Gastroesophageal sphincter (tissue), 4 donors: ENCODE data around the gene SECISBP2. TPM values are rescaled to one million over a fixed set of nuclear protein-coding genes. Genes with fewer than 3 reads are reported as not detected.

Source experiments
- ATAC-seq: fragments of 150-250 bp; one replicate; pipeline ENCODE4 v1.9.1; 2016; ENCODE audit warnings: mild to moderate bottlenecking, moderate library complexity
- H3K27ac ChIP-seq, 4 donors: fragments of 200-600 bp; sonication (generic) in 3 of 4; 1 replicate in 3 of 4; 2 replicates in 1 of 4; pipeline ENCODE4 v1.5.1; 2016 to 2019
- H3K27me3 ChIP-seq: fragments of 200-600 bp; sonication (generic); one replicate; pipeline ENCODE4 v1.5.1; 2019
- H3K36me3 ChIP-seq, 2 donors: fragments of 200-600 bp; sonication (generic); one replicate each; pipeline ENCODE4 v1.5.1; 2019; ENCODE audit warnings: control low read depth in 1 of 2
- H3K4me1 ChIP-seq, 3 donors: fragments of 200-600 bp; sonication (generic); 1 replicate in 2 of 3; 2 replicates in 1 of 3; pipeline ENCODE4 v1.5.1; 2016 to 2019; ENCODE audit warnings: control low read depth in 2 of 3
- H3K4me3 ChIP-seq, 2 donors: fragments of 200-600 bp; sonication (generic); one replicate each; pipeline ENCODE4 v1.5.1; 2019; ENCODE audit warnings: mild to moderate bottlenecking in 1 of 2, moderate library complexity in 1 of 2
- H3K9me3 ChIP-seq, 3 donors: fragments of 200-600 bp; sonication (generic); one replicate each; pipeline ENCODE4 v1.5.1; 2017 to 2019; ENCODE audit warnings: control low read depth in 2 of 3
- CTCF ChIP-seq, 4 experiments: fragments of 200-600 bp in 2 of 4; fragments of 450-650 bp in 2 of 4; sonication (generic) in 1 of 4; IDR thresholded peaks; one replicate each; pipeline ENCODE4 v1.5.1; 2017 to 2019; ENCODE audit warnings: antibody characterized with exemption in 4 of 4, mild to moderate bottlenecking in 2 of 4, moderate library complexity in 2 of 4
- EP300 ChIP-seq: sonication (generic); formaldehyde crosslinking; IDR thresholded peaks from one replicate; pipeline ENCODE4 v1.6.1; 2017; ENCODE audit warnings: antibody characterized with exemption, mild to moderate bottlenecking
- POLR2A ChIP-seq, 2 donors: fragments of 450-650 bp; IDR thresholded peaks; one replicate each; pipeline ENCODE4 v1.6.1; 2017; ENCODE audit warnings: antibody characterized with exemption in 2 of 2, mild to moderate bottlenecking in 2 of 2, moderate library complexity in 1 of 2
- POLR2AphosphoS5 ChIP-seq: sonication (generic); formaldehyde crosslinking; IDR thresholded peaks from one replicate; pipeline ENCODE4 v1.6.1; 2017; ENCODE audit warnings: antibody characterized with exemption
- WGBS, 2 donors: methylation state at CpG; one replicate each; pipeline ENCODE4 v1.1.5; 2018; ENCODE audit warnings: low coverage in 1 of 2; 5-methylcytosine and 5-hydroxymethylcytosine counted together
- total RNA-seq, 4 donors: library from RNA; depleted of rRNA; stranded (reverse); fragments of >200 nt; gene quantifications; one replicate each; pipeline ENCODE4 v1.1.0, GENCODE V29; 2016

The SECISBP2 gene
- total RNA-seq, 4 donors from 2014 or later, result 23.3 to 49.5 (median 33.4) TPM

- no peak for TF ChIP-seq CTCF (IDR thresholded peaks at IDR 0.05)
- TF ChIP-seq EP300, result no peak
- TF ChIP-seq POLR2A (IDR thresholded peaks at IDR 0.05), result no peak
- H3K36me3 ChIP-seq, result peaks cover 0 to 100% of the 10 kb centered on the region in 2 donors
These were observed 36.2 kb downstream of the SECISBP2 start for GRCh38 chr9:89354471-89354870.

GRCh38 chr9:89356782-89357181, 38.5 kb downstream of the SECISBP2 start:
- Histone ChIP-seq H3K27ac (no peak overlapping the region), H3K27me3 (no peaks in the 10 kb centered on the region), H3K4me1 (peaks cover 0 to 37% (median 0%) of the 10 kb centered on the region in 3 donors), H3K9me3 (no peaks in the 10 kb centered on the region), H3K4me3 (no peak overlapping the region), H3K36me3 (peaks cover 0 to 100% of the 10 kb centered on the region in 2 donors)
- no peak for ATAC-seq
- TF ChIP-seq POLR2AphosphoS5 (no peak), POLR2A (IDR thresholded peaks at IDR 0.05) (no peak), CTCF (IDR thresholded peaks at IDR 0.05) (no peak), EP300 (no peak)
- no CpG with 5 or more reads among the region's 2 CpGs for WGBS, 2 donors

More at GRCh38 chr9:89354471-89354870, 36.2 kb downstream of the SECISBP2 start:
- WGBS, 2 donors, result 97% methylated on average over 6 of the region's 6 CpGs; no CpG with 5 or more reads in 1 of the 2 donors
- no peak overlapping the region for H3K4me3 ChIP-seq
- no peak overlapping the region for H3K27ac ChIP-seq
- H3K4me1 ChIP-seq, result peaks cover 0 to 30% (median 0%) of the 10 kb centered on the region in 3 donors
- no peaks in the 10 kb centered on the region for H3K27me3 ChIP-seq
- no peak for ATAC-seq
- H3K9me3 ChIP-seq, result no peaks in the 10 kb centered on the region

- H3K4me3 ChIP-seq, result no peak overlapping the region
- no peak for ATAC-seq
- TF ChIP-seq POLR2AphosphoS5 (no peak), POLR2A (IDR thresholded peaks at IDR 0.05) (no peak), EP300 (no peak), CTCF (IDR thresholded peaks at IDR 0.05) (no peak)
- WGBS, 2 donors, result 80 to 100% methylated on average over 1 of the region's 8 CpGs
- H3K9me3 ChIP-seq, result no peaks in the 10 kb centered on the region
- no peak overlapping the region for H3K27ac ChIP-seq
- peaks cover 0 to 31% (median 0%) of the 10 kb centered on the region in 3 donors for H3K4me1 ChIP-seq
- peaks cover 0 to 100% of the 10 kb centered on the region in 2 donors for H3K36me3 ChIP-seq
- H3K27me3 ChIP-seq, result no peaks in the 10 kb centered on the region
These were observed 39.3 kb downstream of the SECISBP2 start for GRCh38 chr9:89357331-89358197.

- TF ChIP-seq POLR2AphosphoS5, result no peak
- Histone ChIP-seq H3K4me1 (peaks cover 0 to 22% (median 0%) of the 10 kb centered on the region in 3 donors), H3K27me3 (no peaks in the 10 kb centered on the region), H3K36me3 (peaks cover 0 to 99% of the 10 kb centered on the region in 2 donors), H3K9me3 (no peaks in the 10 kb centered on the region), H3K4me3 (no peak overlapping the region), H3K27ac (no peak overlapping the region)
- 68% methylated on average over 2 of the region's 3 CpGs; no CpG with 5 or more reads in 1 of the 2 donors for WGBS, 2 donors
- no peak for ATAC-seq
These were observed 40.1 kb downstream of the SECISBP2 start for GRCh38 chr9:89358376-89358916.

GRCh38 chr9:89358985-89359384, 40.7 kb downstream of the SECISBP2 start:
- 64 to 70% methylated on average over 2 to 4 of the region's 4 CpGs for WGBS, 2 donors
- TF ChIP-seq POLR2AphosphoS5 (no peak), EP300 (no peak), CTCF (IDR thresholded peaks at IDR 0.05) (no peak), POLR2A (IDR thresholded peaks at IDR 0.05) (no peak)
- ATAC-seq, result no peak

More at GRCh38 chr9:89358985-89359384, 40.7 kb downstream of the SECISBP2 start:
- Histone ChIP-seq H3K4me1 (peaks cover 0 to 16% (median 0%) of the 10 kb centered on the region in 3 donors), H3K9me3 (no peaks in the 10 kb centered on the region), H3K27ac (no peak overlapping the region), H3K27me3 (no peaks in the 10 kb centered on the region), H3K4me3 (no peak overlapping the region), H3K36me3 (peaks cover 0 to 99% of the 10 kb centered on the region in 2 donors)
